ENCODE data around the gene B3GNT5.

B3GNT5 gene

DNA sequence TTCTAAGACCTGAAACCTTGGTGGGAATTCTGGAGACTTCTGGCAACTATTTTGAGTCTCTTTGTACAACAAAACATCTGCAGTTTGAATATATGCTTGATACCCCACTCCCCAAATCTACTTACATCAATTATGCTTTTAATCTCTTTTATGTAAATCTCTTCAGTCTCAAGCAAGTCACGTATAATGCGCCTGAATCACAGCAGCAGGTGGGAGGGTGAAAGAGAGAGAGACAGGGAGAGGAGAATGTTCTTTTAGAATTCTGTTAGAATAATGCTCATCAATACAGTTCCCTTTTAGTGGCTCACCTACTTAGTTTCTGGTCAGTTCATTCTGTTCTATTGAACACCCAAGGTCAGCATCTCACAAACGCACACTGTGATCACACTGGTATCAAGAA lies 22.2 kb upstream of the B3GNT5 start:
- DNase-seq, result no peak

DNA sequence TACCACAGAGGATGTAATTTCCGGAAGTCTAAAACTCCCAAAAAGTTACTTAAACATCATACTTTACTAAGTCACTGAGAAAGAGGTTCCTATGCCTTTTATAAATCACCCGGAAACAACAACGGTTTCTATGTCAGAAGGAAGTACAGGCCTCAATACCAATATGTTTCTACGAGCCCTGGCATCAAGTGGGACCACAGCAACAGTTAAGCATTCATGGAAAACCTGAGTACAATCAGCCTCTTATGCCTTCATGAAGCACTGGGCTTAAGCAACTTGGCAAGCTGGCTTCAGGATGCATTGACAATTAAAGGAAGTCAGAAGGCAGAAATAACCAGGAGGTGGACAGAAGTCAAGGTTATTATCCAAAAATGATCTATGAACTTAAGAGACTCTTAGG lies 19.1 kb upstream of the B3GNT5 start:
- no peak for DNase-seq

DNA sequence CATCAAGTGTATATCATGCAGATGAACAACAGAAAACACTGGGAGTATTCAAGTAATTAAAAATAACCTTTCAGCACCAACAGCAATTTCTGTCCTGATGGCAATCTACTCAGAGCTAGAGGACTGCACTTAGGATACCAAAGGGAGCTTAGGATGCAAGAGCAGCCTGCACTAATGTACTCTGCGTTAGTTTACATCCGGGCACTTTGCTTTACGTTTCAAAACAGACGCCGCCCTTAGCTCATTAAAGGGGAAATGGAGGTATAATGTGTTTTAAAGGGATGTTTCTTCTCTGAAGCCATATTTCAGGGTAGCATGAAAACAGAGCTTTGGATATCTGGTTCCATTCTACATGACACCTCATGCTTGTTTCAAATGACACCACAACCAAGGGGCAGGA lies 14.0 kb upstream of the B3GNT5 start:
- DNase-seq, result no peak

DNA sequence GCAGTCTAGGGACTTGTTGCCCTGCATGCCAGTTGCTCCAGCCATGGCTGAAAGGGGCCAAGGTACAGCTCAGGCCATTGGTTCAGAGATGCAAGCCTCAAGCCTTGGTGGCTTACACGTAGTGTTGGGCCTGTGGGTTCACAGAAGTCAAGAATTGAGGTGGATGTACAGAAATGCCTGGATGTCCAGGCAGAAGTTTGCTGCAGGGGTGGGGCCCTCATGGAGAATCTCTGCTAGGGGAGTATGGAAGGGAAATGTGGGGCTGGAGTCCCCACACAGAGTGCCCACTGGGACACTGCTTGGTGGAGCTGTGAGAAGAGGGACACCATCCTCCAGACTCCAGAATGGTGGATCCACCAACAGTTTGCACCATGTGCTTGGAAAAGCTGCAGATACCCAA lies 10.6 kb upstream of the B3GNT5 start:
- no peak for DNase-seq

DNA sequence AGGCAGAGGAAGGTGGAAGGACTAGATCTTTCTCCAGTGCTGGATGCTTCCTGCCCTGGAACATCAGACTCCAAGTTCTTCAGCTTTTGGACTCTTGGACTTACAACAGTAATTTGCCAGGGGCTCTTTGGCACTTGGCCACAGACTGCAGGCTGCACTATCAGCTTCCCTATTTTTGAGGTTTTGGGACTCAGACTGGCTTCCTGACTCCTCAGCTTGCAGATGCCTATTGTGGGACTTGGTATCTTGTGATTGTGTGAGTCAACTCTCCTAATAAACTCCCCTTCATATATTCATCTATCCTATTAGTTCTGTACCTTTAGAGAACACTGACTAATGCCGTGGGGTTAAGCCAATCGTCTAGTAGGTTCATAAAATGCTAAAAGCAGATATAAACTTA lies 8.8 kb upstream of the B3GNT5 start:
- DNase-seq, result no peak

DNA sequence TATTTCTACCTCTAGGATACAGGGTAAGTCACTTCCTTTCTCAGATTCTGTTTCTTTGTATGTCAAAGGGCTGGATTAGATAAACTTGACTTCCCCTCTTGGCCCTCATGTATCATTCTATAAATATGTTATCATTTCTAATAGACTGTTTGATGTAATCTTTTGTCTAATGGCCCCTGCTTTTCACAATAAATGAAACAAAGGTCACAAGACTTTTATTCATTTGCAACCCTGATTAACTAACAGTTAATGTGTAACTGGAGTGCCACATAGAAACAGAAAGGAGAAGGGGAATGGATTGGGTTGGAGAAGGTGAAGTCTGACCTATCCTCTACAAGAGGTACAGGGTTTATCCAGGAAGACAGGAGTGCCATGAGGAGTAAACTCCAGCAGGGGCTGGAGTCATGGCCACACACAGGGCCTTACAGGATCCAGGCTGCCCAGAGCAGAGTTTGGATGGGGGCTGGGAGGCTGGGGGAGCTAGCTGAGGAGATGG lies 8.0 kb upstream of the B3GNT5 start:
- DNase-seq, result no peak

DNA sequence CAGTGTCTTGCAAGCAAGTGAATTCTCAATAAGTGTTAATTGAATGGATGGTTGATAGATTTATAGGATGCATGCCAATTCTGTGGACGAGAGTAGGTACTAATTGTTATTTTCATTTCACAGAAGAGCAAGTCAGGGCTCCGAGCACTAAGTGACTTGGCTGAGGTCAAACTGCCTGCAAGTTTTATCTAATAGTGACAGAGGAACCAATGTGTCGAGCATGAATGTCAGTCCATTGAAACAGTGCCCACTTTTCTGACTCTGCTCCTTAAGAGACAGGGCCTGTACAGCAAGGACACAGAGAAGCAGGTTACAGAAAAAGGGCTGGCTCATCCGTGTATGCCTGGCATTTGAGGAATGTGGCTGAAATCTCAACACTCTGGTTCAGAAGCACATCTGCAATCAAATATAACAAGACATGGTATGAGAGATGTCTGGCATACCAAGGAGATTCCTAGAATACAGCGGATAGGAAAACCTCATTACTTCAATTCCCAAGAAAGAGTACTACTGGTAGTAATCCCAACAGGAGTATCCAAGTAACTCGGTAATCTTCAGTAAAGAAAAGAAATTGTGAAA lies 6.0 kb upstream of the B3GNT5 start:
- peak; percentile 51 for DNase-seq

DNA sequence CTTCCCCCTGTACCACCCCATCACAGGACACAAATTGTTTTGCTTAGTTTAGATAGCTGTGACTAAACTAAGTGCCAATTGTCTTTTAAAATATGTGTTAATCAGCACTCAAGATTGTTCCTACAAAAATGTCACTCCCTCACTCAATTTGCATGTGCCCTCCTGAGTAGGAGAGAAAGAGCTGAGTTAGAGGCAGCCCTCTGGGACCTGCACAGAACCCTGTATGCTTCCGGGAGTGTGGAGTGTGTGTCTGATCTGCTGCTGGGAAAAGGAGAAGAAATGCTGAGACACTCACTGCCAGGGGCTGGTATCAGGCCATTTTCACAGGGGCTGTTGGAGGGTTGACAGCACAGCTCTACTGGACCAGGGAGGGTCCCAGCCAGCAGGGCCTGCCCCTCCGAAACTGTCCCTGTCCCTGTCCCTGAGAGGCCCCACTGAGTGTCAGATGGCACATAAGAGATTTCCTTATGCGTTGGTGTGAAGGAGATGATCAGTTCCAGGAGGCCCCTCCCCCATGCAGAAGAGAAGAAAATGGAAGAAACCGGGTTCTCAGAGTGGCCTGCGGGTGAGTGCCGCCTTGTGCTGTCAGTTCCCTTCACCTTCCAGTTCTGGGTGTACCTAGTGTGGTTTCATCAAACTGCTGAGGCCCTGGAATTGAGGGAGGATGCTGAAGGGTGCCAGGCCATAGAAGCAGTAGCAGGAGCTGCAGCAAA lies 3.9 kb upstream of the B3GNT5 start:
- DNase-seq, result no peak

DNA sequence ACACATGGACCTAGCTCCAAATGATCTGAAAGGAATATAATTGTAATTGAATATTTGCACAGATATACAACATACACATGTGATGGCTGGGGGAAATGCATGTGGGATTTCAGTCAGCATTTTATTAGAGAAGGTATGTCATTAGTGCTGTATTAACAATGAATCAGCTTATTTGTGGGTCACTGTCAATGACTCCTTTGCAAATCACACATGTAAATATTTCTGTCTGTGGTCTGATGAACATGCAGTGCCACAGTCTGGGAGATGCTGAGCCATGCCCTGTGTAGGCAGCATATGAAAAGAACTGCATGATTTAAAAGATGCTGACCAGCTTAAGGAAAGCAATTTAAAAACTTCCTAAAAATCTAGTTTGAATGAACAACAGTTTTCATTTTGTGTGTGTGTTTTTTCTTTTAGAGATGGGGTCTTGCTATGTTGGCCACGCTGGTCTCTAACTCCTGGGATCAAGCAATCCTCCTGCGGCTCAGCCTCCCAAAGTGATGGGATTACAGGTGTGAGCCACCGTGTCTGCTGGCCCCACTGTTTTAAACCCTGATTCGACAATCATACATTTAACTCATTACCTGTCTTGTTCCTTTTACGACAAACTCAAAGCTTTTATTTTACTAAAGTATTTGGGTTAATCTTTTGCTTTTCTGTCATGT lies 803 bp upstream of the B3GNT5 start:
- no peak for DNase-seq

DNA sequence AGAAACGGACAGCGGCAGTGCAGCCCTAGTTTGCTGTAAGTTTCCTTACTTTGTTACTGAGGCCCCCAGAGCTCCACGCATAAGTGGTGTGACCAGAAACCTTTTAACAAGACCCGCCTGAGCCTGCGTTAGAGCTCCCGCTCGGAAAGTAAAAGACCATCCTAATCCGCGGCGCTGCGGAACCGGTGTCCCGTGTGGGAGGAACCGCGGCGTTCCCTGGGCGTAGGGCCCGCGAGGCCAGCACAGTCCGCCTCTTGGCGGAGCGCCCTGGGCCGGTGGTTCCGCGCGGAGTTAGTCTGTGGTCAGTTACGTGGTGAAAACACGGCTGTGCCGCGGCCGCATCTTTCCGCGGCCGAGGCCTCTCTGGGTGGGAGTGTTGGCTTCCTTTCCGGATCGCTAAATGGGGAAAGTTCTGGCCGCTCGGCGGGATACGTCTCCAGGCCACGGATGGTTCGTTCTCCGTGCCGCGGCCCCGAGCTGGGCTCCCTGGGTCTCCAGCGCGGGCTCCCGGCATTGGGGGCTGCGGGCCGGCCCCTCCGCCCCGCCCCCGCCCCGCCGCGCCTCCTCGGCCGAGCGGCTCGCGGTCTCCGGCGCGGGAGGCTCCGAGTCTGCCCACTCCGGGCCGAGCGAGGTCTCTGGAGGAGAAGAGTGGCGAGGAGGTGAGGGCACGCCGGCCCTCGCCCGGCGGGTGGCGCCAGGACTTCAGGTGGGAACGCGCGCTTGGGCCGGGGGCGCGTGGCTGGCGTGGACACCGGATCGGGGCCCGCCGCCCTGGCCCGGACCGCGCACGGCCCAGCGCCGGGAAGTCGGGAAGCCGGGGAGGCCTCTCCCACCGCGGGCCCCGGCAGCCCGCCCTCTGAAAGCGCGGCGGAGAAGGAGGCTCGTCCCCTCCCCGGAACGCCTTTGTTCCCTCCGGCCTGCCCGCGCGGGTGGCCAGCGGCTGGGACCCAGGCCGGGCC lies 754 bp downstream of the B3GNT5 start:
- DNase-seq, result peak; percentile 48

DNA sequence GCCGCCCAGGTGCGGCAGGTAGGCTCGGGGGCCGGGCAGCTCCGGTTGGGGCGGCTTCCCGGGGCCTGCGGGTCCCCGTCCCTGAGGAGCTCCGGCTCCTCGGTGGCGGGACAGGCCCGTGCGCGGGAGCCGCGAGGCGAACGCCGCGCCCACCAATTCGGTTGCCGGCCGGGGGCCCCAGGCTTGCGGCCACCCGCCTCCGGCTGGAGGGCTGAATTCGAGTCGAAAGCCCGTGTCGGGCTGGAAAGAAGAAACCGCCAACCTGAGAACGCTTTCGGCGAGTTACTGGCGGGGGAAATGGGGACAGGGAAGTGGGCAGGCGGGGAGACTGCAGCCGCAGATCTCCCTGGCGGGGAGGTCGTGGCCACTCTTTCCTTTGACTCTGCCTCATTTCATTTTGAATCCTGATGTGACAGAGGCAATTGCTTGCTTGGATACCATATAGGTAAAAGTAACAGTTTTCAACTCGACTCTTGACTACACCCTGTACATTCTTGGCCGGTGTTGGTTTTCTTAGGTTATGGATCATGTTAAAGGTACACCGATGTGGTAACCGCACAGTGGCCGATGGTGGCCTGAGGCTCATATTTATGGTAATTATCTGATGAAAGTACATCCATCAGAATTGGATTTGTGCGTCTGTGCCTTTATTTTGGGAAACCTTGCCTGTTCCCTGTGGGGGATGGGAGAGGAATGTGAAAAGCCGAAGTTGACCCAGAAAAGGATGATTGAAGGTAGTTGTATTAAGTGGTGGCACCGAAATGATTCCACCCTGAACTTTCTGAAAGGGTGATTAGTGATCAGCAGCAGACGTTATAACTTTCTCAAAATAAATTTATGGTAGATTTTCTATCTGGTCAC lies 1.7 kb downstream of the B3GNT5 start:
- DNase-seq, result peak; percentile 19

DNA sequence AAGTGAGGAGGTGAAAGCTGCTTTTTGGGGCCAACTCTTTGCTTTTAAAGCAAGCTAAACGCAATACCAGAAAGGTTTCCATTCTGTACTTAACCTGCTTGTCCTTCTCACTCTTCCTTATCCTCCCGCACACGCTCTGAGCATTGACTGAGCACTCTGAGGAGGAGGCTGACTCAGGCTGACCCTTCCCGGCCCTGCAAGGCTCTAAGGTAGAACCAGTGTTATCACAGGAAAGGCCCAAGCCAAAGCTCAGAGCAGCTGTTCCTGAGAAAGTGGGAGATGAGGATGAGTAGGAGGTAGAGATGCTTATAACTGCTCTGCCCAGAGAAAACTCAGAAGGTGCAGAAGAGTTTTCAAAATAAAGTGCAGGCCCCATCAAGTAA lies 2.3 kb downstream of the B3GNT5 start:
- DNase-seq, result no peak

DNA sequence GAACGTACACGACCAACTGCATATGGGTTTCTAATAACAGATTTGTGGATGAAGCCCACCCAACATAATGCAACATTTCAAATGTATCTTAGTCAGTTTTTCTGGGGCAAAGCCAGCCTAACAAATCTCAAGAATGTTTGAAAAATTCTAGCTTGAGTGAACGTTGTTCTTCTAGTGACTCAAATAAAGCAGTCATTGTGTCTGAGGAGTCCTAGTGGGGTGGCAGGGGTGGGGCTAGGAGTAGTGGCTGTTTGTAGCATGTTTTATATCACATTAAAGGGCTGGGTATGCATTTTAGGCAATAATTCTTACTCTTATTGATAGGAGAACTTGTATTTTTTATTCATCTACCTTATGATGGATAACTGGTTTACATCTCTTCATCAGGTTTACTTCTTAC lies 6.0 kb downstream of the B3GNT5 start:
- no peak for DNase-seq

DNA sequence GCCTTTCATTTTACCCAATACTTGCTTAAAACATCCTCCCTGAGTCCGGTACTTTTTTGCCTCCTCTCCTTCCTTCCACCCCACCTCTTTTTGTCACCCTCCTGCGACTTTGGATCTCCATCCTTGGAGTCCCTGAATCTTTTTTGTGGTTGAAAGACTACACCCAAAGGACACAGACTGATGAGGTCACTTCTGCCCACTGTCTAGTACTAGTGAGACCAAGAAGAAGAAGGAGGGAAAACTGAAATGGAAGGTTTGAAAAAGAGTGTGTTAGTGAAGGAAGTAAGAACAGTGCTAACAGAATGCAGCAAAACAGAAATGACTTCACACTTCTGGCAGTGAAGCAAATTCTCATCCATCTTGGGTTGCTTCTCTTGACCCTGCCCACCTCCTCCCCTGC lies 6.6 kb downstream of the B3GNT5 start:
- DNase-seq, result no peak

DNA sequence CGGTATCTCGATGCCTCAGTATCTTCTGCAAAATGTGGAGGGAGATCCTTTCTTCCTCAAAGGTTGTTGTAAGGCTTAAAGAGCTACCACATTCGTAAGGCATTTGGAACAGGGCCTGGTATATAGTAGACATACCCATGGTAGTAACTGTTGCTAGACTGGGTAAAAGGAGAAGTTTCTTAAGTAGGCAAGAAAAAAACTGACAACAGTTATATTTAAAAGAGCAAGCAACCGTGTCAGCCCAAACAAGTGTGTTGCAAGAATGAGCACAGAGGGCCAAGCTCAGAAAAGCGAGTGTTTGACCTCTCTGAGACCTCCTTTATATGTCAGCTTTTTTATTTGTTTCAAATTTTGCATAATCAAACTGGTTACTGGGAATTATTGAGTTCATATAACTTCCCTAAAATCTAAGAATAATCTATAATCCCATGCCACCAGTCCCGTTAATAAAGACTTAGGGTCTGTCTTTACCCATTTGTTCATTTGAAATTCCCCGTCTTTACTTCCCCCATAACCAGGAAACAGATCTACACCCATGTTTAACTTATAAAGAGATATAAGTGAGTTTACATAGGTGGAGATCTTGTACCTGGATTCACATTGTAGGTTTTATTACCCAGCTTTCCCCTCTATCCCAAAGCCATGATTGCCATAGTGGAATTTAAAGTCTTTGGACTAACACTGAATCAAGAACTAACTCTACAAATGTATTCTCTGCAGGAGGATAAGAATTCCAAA lies 7.3 kb downstream of the B3GNT5 start:
- no peak for DNase-seq

DNA sequence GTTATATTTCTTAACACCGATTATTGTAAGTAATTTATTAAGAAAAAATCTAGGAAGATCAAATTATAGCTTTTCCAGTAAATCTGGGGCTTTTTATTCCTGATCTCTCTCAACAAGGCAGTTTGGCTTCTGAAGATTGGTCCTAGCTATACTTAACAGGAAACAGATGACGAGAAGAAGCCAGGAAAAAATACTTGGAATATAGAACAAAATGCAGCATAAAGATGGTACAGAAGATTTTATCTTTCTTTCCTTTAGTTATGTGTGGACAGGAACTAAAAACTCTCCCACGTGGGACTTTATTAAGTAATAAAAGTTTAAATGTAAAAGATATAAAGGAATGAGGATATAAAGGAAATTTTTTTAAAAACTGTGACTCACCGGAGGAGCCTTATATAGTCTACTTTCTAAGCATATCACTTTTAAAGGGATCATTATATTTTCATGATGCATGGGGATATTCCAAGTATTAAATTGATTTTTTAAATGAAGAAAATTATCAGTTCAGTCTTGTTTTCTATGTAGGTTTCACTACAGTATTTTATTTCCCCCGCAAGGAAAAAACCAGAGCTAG lies 8.2 kb downstream of the B3GNT5 start:
- DNase-seq, result no peak

DNA sequence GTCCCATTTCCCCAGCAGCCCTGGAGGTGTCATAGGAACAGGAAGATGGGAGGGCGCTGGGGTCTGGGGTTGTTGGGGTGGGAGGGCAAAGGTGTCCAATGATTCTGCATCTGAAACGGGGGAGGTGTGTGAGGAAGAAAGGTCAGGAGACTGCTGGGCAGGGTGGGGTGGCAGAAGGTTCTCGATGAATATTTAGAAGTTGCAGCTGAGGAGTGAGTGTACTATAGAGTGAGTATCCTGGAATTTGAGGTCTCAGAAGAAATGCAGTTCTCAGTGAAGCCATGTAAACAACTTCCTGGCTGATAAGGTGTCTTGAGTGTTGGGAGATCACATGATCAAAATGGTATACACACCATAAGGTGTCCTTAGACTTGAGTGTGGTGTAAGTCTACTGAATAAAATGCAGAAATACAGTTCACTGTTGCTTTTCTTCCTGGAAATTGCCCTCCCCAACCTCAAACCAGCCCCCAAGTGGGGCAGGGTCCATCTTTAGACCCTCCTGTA lies 9.9 kb downstream of the B3GNT5 start:
- DNase-seq, result no peak

DNA sequence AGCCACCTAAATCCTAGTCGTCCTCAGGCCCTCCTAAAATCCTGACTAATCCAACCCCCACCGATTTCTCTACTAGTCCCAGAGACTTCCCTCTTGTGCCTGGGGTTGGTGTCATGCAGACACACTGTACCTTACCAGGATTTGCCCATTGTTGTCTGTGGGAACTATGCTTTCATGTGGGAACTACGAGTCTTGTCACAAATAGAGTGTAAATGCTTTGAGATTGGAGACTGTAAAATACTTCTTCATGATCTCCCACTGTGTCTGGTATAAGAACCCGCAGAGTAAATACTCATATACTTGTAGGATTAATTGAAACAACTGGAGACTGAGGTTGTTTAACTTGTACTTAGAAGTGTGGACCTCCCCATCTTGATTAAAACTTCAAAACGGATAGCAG lies 11.2 kb downstream of the B3GNT5 start:
- no peak for DNase-seq

DNA sequence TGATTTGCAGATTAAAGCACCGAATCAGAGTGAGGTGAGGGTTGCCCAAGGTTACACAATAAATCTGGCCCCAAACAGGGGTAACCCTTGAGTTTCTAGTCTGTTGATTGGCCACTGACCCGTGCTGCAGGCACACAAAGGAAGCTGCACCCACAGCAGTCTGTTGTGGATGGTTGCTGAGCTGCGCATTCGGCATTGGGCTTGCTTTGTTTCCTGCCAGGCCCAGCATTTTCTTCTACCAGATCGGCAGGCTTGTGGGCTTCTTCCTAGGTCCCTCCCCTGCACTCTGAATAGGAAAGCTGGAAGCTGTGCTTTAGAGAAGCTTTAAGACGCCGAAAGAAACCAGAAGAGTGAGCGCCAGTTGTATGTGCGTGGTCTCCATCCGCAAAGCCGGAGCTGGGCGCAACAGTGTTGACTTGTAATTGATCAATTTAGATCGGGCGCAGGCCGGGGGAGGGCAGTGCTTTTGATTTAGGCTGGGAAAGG lies 12.1 kb downstream of the B3GNT5 start:
- DNase-seq, result no peak

DNA sequence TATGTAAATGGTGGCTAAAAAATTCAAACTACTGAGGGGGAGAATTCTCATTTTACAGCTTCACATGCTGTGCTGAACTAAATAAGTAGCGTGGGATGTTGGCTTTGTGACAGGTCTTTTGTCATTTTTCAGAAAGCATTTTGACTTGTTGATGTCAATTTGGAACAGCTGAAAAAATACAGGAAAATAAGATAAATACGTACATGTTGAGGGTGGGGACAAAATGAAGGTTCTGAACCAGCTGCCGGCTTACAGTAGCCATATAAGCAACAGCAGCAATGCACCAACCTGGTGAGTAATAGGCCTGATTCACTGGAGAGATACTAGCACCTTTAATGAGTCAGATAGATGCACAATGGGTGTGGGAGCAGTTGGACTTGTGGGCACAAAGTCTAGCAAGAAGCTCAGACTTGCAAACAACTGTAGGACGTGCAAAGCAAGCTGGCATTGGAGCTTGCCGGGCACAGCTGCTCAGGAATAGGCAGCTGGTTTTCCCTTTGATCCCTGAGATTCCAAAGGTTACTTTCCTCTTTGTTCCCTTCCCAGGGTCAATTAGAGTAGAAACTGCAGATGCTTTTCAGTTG lies 12.9 kb downstream of the B3GNT5 start:
- peak; percentile 68 for DNase-seq
